Measurements from ENCODE around the gene CYP19A1. TPM values are rescaled to one million over a fixed set of nuclear protein-coding genes. Genes with fewer than 3 reads are reported as not detected.
A peak's percentile ranks its signal among the peaks of the same experiment; 100 is the strongest.

CYP19A1 gene

GRCh38 chr15:51161491-51162220 is 176.7 kb downstream of the CYP19A1 start:
- H3K4me3 ChIP-seq (replicated peaks; ENCODE audit: insufficient read depth, low read length): no peak overlapping the region
- no peak overlapping the region for H3K27ac ChIP-seq (replicated peaks)
- DNase-seq (ENCODE audit: low read depth in 1 of 2, low spot score in 1 of 2): no peak
- H3K27me3 ChIP-seq (ENCODE audit: insufficient read depth, poor library complexity, severe bottlenecking): no peaks in the 10 kb centered on the region
- TF ChIP-seq REST (IDR thresholded peaks at IDR 0.05; ENCODE audit: insufficient replicate concordance, low read depth) (no peak), POLR2AphosphoS5 (IDR thresholded peaks at IDR 0.05; ENCODE audit: low read depth) (no peak), SPI1 (IDR thresholded peaks at IDR 0.05; ENCODE audit: borderline replicate concordance, low read depth) (no peak), CTCF (IDR thresholded peaks at IDR 0.05; ENCODE audit: insufficient read depth, low read length) (no peak), GABPA (IDR thresholded peaks at IDR 0.05; ENCODE audit: low read depth) (no peak)

- TF ChIP-seq POLR2AphosphoS5 (IDR thresholded peaks at IDR 0.05; ENCODE audit: low read depth): no peak
- no peak for TF ChIP-seq REST (IDR thresholded peaks at IDR 0.05; ENCODE audit: insufficient replicate concordance, low read depth)
- TF ChIP-seq SPI1 (IDR thresholded peaks at IDR 0.05; ENCODE audit: borderline replicate concordance, low read depth): no peak
- no peak for TF ChIP-seq GABPA (IDR thresholded peaks at IDR 0.05; ENCODE audit: low read depth)
- TF ChIP-seq CTCF (IDR thresholded peaks at IDR 0.05; ENCODE audit: insufficient read depth, low read length): no peak
- no peak overlapping the region for H3K4me3 ChIP-seq (replicated peaks; ENCODE audit: insufficient read depth, low read length)
- no peak for DNase-seq (ENCODE audit: low read depth in 1 of 2, low spot score in 1 of 2)
- H3K27me3 ChIP-seq (ENCODE audit: insufficient read depth, poor library complexity, severe bottlenecking): peaks cover 3% of the 10 kb centered on the region
- no peak overlapping the region for H3K27ac ChIP-seq (replicated peaks)
These were observed 177.9 kb downstream of the CYP19A1 start for GRCh38 chr15:51160484-51160883.

Small RNA genes within 50 kb of the gene (microRNA-seq; reads per million reads assigned to microRNA genes)
- 11.2 reads per million, percentile 34 among the genes with 10 or more reads in this experiment for gene MIR4713
- gene MIR7973-1: not detected
- gene MIR7973-2: not detected

Data from HL-60 (cell line).